ENCODE data around the gene RCHY1. TPM values are rescaled to one million over a fixed set of nuclear protein-coding genes. Genes with fewer than 3 reads are reported as not detected.
"Not testable (repeated sequence)": the region's sequence is repeated elsewhere in the genome, so short reads cannot be mapped to it uniquely, and the experiment has no call there.

RCHY1 gene
- total RNA-seq, 1 experiment from 2014 or later, result 33.4 TPM

- BruUV-seq (replicated peaks); H3K4me2 ChIP-seq (ENCODE audit: low read length); H3K36me3 ChIP-seq (ENCODE audit: control insufficient read depth in 1 of 2, insufficient read depth in 2 of 2, low read length in 2 of 2); H3K4me1 ChIP-seq (ENCODE audit: control insufficient read depth in 1 of 2, insufficient read depth in 2 of 2, low read length in 2 of 2); intact Hi-C loops (cut with micrococcal nuclease); H3K4me3 ChIP-seq (replicated peaks in 1 of 2; ENCODE audit: low read depth in 1 of 2, low read length in 2 of 2); H3K9ac ChIP-seq (ENCODE audit: low read length); H3K27ac ChIP-seq (ENCODE audit: low read depth, low read length); H2AFZ ChIP-seq (ENCODE audit: low read depth, low read length, poor library complexity, severe bottlenecking); H3K9me2 ChIP-seq (ENCODE audit: insufficient read depth); H4K20me1 ChIP-seq (ENCODE audit: insufficient read depth); ATAC-seq; H3K9me3 ChIP-seq (ENCODE audit: control insufficient read depth in 1 of 2, insufficient read depth in 1 of 2, low read depth in 1 of 2, low read length in 2 of 2); DNase-seq (ENCODE audit: low read depth, low spot score); CTCF ChIA-PET; H3K79me2 ChIP-seq (ENCODE audit: insufficient read depth, low read length); H3K27me3 ChIP-seq (ENCODE audit: insufficient read depth, low read length); RAD21 ChIA-PET (ENCODE audit: low non-redundant PET in 1 of 2, low total read pairs in 2 of 2, uncharacterized antibody in 2 of 2, unreplicated experiment in 2 of 2); POLR2A ChIA-PET: not testable (repeated sequence)
Observed at GRCh38 chr4:75533926-75534325, 19.7 kb upstream of the RCHY1 start.

DNA sequence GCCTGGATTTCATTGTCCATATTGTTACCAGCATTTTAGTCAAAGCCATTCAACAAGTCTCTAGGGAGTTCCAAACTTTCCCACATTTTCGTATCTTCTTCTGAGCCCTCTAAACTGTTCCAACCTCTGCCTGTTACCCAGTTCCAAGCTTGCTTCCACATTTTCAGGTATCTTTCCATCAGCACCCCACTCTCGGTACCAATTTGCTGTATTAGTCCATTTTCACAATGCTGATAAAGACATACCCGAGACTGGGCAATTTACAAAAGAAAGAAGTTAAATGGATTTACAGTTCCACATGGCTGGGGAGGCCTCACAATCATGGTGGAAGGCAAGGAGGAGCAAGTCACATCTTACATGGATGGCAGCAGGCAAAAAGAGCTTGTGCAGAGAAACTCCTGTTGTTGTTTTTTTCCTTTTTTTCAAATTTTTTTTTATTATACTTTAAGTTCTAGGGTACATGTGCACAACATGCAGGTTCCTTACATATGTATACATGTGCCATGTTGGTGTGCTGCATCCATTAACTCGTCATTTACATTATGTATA, 19.2 kb upstream of the RCHY1 start:
- H3K4me2 ChIP-seq (ENCODE audit: low read length); H3K4me1 ChIP-seq (ENCODE audit: control insufficient read depth in 1 of 2, insufficient read depth in 2 of 2, low read length in 2 of 2); H3K79me2 ChIP-seq (ENCODE audit: insufficient read depth, low read length); POLR2A ChIA-PET; BruUV-seq (replicated peaks); H3K9ac ChIP-seq (ENCODE audit: low read length); intact Hi-C loops (cut with micrococcal nuclease); CTCF ChIA-PET; H3K27me3 ChIP-seq (ENCODE audit: insufficient read depth, low read length); ATAC-seq; H3K9me3 ChIP-seq (ENCODE audit: control insufficient read depth in 1 of 2, insufficient read depth in 1 of 2, low read depth in 1 of 2, low read length in 2 of 2); H3K36me3 ChIP-seq (ENCODE audit: control insufficient read depth in 1 of 2, insufficient read depth in 2 of 2, low read length in 2 of 2); DNase-seq (ENCODE audit: low read depth, low spot score); H3K4me3 ChIP-seq (replicated peaks in 1 of 2; ENCODE audit: low read depth in 1 of 2, low read length in 2 of 2); H3K9me2 ChIP-seq (ENCODE audit: insufficient read depth); H2AFZ ChIP-seq (ENCODE audit: low read depth, low read length, poor library complexity, severe bottlenecking); H3K27ac ChIP-seq (ENCODE audit: low read depth, low read length); H4K20me1 ChIP-seq (ENCODE audit: insufficient read depth); RAD21 ChIA-PET (ENCODE audit: low non-redundant PET in 1 of 2, low total read pairs in 2 of 2, uncharacterized antibody in 2 of 2, unreplicated experiment in 2 of 2): not testable (repeated sequence)

GRCh38 chr4:75531536-75532143, 17.4 kb upstream of the RCHY1 start:
- ATAC-seq; DNase-seq (ENCODE audit: low read depth, low spot score); H3K4me2 ChIP-seq (ENCODE audit: low read length); H3K4me3 ChIP-seq (replicated peaks in 1 of 2; ENCODE audit: low read depth in 1 of 2, low read length in 2 of 2); H2AFZ ChIP-seq (ENCODE audit: low read depth, low read length, poor library complexity, severe bottlenecking); H3K4me1 ChIP-seq (ENCODE audit: control insufficient read depth in 1 of 2, insufficient read depth in 2 of 2, low read length in 2 of 2); CTCF ChIA-PET; H3K9me3 ChIP-seq (ENCODE audit: control insufficient read depth in 1 of 2, insufficient read depth in 1 of 2, low read depth in 1 of 2, low read length in 2 of 2); H3K79me2 ChIP-seq (ENCODE audit: insufficient read depth, low read length); H3K27me3 ChIP-seq (ENCODE audit: insufficient read depth, low read length); H3K27ac ChIP-seq (ENCODE audit: low read depth, low read length); BruUV-seq (replicated peaks); POLR2A ChIA-PET; H3K9ac ChIP-seq (ENCODE audit: low read length); H3K9me2 ChIP-seq (ENCODE audit: insufficient read depth); intact Hi-C loops (cut with micrococcal nuclease); H4K20me1 ChIP-seq (ENCODE audit: insufficient read depth); RAD21 ChIA-PET (ENCODE audit: low non-redundant PET in 1 of 2, low total read pairs in 2 of 2, uncharacterized antibody in 2 of 2, unreplicated experiment in 2 of 2): not testable (repeated sequence)
- H3K36me3 ChIP-seq (ENCODE audit: control insufficient read depth in 1 of 2, insufficient read depth in 2 of 2, low read length in 2 of 2), result peaks cover 9 to 12% of the 10 kb centered on the region in 2 experiments; a peak in 3 of 4 replicates

Measured in HCT116 (cell line).